Suprapubic skin (tissue), 4 donors: ENCODE measurements around the gene AGR2.

Source experiments
- EP300 ChIP-seq: sonication (generic); formaldehyde crosslinking; IDR thresholded peaks from one replicate; pipeline ENCODE4 v1.6.1; 2017; ENCODE audit warnings: antibody characterized with exemption
- POLR2A ChIP-seq, 2 donors: fragments of 450-650 bp; IDR thresholded peaks; one replicate each; pipeline ENCODE4 v1.6.1; 2017; ENCODE audit warnings: antibody characterized with exemption in 2 of 2, mild to moderate bottlenecking in 2 of 2, moderate library complexity in 2 of 2
- POLR2AphosphoS5 ChIP-seq, 3 donors: sonication (generic); formaldehyde crosslinking; IDR thresholded peaks; one replicate each; pipeline ENCODE4 v1.6.1; 2017; ENCODE audit warnings: antibody characterized with exemption in 3 of 3
- TF ChIP-seq, protein P1 (sequence below), 2 donors: fragments of 200-600 bp in 1 of 2; fragments of 450-650 bp in 1 of 2; sonication (generic) in 1 of 2; IDR thresholded peaks; one replicate each; pipeline ENCODE4 v1.5.1; 2016 to 2019; ENCODE audit warnings: antibody characterized with exemption in 2 of 2, mild to moderate bottlenecking in 1 of 2, moderate library complexity in 1 of 2

DNA sequence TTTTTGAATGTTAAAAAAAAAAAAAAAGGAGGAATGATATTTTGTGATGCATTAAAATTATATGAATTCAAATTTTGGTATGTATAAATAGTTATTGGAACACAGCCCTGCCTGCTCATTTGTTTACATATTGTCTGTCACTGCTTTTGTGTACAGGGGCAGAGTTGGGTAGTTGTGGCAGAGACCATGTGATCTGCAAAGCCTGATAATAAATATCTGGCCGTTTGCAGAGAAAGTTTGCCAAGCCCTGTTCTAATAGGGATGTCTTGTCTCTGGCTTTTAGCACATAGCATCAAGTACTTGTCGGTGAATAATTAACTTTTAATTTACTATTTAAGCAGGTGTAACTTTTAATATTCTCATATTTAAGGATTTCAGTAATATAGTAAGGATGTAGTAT is 31.5 kb downstream of the AGR2 start:
- TF ChIP-seq POLR2A (IDR thresholded peaks at IDR 0.05) (no peak), POLR2AphosphoS5 (IDR thresholded peaks at IDR 0.05) (no peak), EP300 (no peak)
- TF ChIP-seq, protein P1, sequence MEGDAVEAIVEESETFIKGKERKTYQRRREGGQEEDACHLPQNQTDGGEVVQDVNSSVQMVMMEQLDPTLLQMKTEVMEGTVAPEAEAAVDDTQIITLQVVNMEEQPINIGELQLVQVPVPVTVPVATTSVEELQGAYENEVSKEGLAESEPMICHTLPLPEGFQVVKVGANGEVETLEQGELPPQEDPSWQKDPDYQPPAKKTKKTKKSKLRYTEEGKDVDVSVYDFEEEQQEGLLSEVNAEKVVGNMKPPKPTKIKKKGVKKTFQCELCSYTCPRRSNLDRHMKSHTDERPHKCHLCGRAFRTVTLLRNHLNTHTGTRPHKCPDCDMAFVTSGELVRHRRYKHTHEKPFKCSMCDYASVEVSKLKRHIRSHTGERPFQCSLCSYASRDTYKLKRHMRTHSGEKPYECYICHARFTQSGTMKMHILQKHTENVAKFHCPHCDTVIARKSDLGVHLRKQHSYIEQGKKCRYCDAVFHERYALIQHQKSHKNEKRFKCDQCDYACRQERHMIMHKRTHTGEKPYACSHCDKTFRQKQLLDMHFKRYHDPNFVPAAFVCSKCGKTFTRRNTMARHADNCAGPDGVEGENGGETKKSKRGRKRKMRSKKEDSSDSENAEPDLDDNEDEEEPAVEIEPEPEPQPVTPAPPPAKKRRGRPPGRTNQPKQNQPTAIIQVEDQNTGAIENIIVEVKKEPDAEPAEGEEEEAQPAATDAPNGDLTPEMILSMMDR (IDR thresholded peaks at IDR 0.05) = no peak
